OCI-LY3 (cell line): ENCODE data around the gene NRG3.

Experiments used
- EZH2phosphoT487 ChIP-seq: fragments of 200-600 bp; shearing (Covaris generic); IDR thresholded peaks from 2 replicates; pipeline ENCODE4 v1.6.1; 2018; ENCODE audit warnings: antibody characterized with exemption, mixed run types, low read depth
- TF ChIP-seq, protein P1 (sequence below): fragments of 200-600, 300-600 bp; sonication (generic); IDR thresholded peaks from 2 replicates; pipeline ENCODE4 v1.5.1; 2014; ENCODE audit warnings: antibody characterized with exemption, low read length, low read depth

DNA sequence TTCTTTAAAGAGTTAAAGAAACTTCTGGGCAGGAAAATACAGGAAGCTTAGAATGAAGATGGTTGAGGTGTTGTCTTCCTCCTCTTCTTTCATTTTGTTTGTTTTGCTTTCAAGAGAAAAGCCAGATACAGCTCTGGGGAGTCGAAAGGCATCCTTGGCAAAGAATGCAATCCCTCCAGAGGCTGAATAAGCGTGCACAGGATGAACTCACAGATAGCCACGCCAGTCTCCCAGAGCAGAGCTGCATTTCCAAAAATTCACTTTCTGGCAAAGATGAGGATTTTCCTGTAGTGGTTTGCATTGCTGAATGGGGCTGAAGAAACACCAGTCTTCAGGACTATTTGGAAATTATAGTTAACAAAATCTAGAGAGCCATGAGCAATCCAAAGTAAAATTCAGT, 336.4 kb downstream of the NRG3 start:
- TF ChIP-seq, protein P1, sequence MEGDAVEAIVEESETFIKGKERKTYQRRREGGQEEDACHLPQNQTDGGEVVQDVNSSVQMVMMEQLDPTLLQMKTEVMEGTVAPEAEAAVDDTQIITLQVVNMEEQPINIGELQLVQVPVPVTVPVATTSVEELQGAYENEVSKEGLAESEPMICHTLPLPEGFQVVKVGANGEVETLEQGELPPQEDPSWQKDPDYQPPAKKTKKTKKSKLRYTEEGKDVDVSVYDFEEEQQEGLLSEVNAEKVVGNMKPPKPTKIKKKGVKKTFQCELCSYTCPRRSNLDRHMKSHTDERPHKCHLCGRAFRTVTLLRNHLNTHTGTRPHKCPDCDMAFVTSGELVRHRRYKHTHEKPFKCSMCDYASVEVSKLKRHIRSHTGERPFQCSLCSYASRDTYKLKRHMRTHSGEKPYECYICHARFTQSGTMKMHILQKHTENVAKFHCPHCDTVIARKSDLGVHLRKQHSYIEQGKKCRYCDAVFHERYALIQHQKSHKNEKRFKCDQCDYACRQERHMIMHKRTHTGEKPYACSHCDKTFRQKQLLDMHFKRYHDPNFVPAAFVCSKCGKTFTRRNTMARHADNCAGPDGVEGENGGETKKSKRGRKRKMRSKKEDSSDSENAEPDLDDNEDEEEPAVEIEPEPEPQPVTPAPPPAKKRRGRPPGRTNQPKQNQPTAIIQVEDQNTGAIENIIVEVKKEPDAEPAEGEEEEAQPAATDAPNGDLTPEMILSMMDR: no peak
- no peak for TF ChIP-seq EZH2phosphoT487
